Type B pancreatic cell (in vitro differentiated cells): ENCODE data around the gene SCLY. TPM values are rescaled to one million over a fixed set of nuclear protein-coding genes. Genes with fewer than 3 reads are reported as not detected.
A peak's percentile ranks its signal among the peaks of the same experiment; 100 is the strongest.

Experiments
- DNase-seq: peaks from one replicate; pipeline ENCODE4 v3.0.0; 2021; ENCODE audit warnings: mixed read lengths; ENCODE audit not compliant: unreplicated experiment; ENCODE audit errors: extremely low spot score
- H3K27ac Mint-ChIP-seq: 2 replicates; pipeline ENCODE4 v1.8.0; 2021; ENCODE audit warnings: mild to moderate bottlenecking, mixed read lengths
- H3K27me3 Mint-ChIP-seq: 2 replicates; pipeline ENCODE4 v1.8.0; 2021; ENCODE audit warnings: mixed read lengths
- H3K36me3 Mint-ChIP-seq: 2 replicates; pipeline ENCODE4 v1.8.0; 2021; ENCODE audit warnings: mixed read lengths
- H3K4me1 Mint-ChIP-seq: one replicate; pipeline ENCODE4 v1.8.0; 2021; ENCODE audit warnings: mixed read lengths; ENCODE audit not compliant: unreplicated experiment
- H3K4me3 Mint-ChIP-seq: 2 replicates; pipeline ENCODE4 v1.8.0; 2021; ENCODE audit warnings: mild to moderate bottlenecking, mixed read lengths
- H3K9me3 Mint-ChIP-seq: 2 replicates; pipeline ENCODE4 v1.8.0; 2021; ENCODE audit warnings: mixed read lengths
- total RNA-seq: library from RNA; stranded (reverse); gene quantifications from 2 replicates; pipeline ENCODE4 v1.2.1, GENCODE V29; 2021; ENCODE audit warnings: low replicate concordance
- TF ChIP-seq, protein P1 (sequence below): fragments of 200-600 bp; sonication (generic); conservative IDR thresholded peaks from 2 replicates; pipeline ENCODE4 v1.5.0; 2021; ENCODE audit warnings: antibody characterized with exemption, mild to moderate bottlenecking

The SCLY gene
- total RNA-seq, 1 donor from 2014 or later, result 34.5 TPM

DNA sequence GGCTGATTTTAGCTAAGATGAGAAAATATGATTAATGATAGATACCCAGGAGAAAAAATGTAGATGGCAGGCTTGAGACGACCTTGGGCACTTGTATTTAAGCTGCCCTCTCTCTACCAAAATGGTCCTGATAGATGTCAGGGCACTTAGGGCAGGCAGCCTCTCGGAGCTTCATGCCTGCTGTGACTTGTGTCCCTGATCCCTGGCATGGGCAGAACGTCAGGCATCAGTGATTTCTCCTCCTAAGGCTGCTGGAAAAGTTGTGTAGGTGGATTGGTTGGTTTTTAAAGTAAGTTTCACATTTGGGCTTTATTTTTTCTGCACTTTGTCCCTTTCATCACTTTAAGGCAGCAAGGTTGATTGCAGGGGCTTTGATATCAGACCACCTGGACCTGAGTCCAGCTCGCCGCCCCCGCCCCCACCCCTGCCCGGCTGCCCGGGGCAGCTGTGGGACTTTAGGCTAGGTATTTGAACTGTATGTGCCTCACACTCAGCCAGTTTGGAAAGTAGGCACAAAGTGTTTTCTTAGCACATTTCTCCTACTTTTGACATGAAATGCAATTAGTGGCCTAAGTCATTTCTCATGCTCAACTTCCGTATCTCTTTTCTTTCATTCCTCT lies 35.0 kb upstream of the SCLY start:
- Mint-ChIP-seq H3K36me3 (peaks cover 34% of the 10 kb centered on the region), H3K27me3 (no peaks in the 10 kb centered on the region), H3K4me1 (peaks cover 5% of the 10 kb centered on the region), H3K4me3 (no peak overlapping the region), H3K27ac (no peak overlapping the region), H3K9me3 (no peaks in the 10 kb centered on the region)
- DNase-seq, result peak; percentile 29
- TF ChIP-seq, protein P1, sequence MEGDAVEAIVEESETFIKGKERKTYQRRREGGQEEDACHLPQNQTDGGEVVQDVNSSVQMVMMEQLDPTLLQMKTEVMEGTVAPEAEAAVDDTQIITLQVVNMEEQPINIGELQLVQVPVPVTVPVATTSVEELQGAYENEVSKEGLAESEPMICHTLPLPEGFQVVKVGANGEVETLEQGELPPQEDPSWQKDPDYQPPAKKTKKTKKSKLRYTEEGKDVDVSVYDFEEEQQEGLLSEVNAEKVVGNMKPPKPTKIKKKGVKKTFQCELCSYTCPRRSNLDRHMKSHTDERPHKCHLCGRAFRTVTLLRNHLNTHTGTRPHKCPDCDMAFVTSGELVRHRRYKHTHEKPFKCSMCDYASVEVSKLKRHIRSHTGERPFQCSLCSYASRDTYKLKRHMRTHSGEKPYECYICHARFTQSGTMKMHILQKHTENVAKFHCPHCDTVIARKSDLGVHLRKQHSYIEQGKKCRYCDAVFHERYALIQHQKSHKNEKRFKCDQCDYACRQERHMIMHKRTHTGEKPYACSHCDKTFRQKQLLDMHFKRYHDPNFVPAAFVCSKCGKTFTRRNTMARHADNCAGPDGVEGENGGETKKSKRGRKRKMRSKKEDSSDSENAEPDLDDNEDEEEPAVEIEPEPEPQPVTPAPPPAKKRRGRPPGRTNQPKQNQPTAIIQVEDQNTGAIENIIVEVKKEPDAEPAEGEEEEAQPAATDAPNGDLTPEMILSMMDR, result no peak

DNA sequence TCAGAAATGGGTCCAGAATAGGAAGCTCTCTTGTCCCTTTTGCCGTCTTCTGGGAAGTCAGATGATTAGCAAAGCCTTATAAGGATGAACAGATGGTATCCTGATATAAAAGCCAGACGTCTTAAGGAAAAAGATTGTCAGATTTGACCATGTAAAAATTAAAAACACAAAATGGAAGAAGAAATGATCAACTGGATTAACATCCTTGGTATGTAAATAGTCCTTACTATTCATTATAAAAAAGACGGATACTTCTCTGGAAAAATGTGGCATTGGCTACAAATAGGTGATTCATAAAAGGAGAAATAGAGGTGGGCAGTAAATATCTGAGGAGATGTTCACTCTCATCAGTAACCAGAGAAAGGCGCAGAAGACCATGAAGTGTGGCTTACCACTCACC lies 33.7 kb upstream of the SCLY start:
- peaks cover 36% of the 10 kb centered on the region for H3K36me3 Mint-ChIP-seq

DNA sequence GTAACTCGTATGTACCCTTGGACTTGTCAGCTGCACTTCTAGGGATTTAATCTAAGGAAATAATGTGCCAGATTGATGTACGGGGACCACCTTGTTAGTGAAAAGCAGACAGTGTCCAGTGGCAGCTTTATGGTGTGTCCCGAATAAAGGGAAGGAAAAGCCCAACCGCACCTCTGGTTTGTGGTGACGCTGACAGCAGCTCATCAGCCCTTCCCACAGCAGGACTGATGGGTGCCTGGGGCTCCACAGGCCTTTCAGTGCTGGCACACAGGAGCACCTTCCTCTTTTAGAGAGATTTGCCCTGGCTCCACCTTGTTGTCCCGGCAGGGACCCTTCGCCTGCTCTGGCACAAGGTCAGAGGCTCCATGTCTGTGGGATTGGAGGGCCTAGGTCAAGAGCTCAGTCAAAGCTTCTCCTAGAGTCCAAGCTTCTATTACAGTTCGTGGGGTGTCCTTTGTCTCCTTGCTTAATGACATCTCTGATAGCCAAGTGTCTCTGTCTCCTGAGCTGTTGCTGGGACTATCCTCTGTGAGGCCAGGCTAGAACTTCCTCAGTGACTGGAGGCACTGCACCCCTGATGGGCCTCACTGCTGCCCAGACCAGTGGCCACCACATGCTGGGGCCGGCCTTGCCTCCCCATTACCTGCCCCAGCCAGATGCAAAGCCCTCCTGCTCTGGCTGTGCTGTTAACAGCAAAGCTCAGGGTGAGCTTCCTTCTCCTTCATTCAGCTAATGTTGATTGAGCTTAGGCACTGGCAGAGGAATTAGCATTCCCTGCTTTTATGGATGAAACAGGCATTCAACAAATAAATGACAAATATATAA lies 33.0 kb upstream of the SCLY start:
- H3K4me3 Mint-ChIP-seq, result no peak overlapping the region
- peaks cover 31% of the 10 kb centered on the region for H3K36me3 Mint-ChIP-seq
- no peaks in the 10 kb centered on the region for H3K27me3 Mint-ChIP-seq
- TF ChIP-seq, protein P1, result no peak
- H3K27ac Mint-ChIP-seq, result no peak overlapping the region
- H3K9me3 Mint-ChIP-seq, result no peaks in the 10 kb centered on the region
- H3K4me1 Mint-ChIP-seq, result peaks cover 11% of the 10 kb centered on the region
- DNase-seq, result peak; percentile 55

More for the DNA sequence above, 33.7 kb upstream of the SCLY start:
- Mint-ChIP-seq H3K4me1 (peaks cover 11% of the 10 kb centered on the region), H3K27me3 (no peaks in the 10 kb centered on the region), H3K4me3 (no peak overlapping the region), H3K9me3 (no peaks in the 10 kb centered on the region), H3K27ac (no peak overlapping the region)
- DNase-seq, result no peak
- TF ChIP-seq, protein P1, result no peak

DNA sequence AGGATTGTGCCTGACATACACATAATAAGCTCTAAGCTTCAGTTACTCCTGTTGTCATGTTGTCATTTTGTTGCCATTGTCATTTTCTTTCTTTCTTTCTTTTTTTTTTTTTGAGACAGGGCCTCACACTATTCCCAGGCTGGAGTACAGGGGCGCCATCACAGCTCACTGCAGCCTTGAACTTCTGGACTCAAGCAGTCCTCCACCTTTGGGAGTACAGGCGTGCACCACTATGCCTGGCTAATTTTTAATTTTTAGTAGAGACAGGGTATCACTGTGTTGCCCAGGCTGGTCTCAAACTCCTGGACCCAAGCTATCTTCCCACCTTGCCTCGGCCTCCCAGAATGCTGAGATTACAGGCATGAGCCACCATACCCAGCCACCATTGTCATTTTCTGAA lies 30.9 kb upstream of the SCLY start:
- TF ChIP-seq, protein P1, result no peak
- Mint-ChIP-seq H3K4me1 (peaks cover 10% of the 10 kb centered on the region), H3K4me3 (no peak overlapping the region), H3K9me3 (no peaks in the 10 kb centered on the region), H3K27ac (no peak overlapping the region), H3K27me3 (no peaks in the 10 kb centered on the region), H3K36me3 (peaks cover 26% of the 10 kb centered on the region)
- no peak for DNase-seq

DNA sequence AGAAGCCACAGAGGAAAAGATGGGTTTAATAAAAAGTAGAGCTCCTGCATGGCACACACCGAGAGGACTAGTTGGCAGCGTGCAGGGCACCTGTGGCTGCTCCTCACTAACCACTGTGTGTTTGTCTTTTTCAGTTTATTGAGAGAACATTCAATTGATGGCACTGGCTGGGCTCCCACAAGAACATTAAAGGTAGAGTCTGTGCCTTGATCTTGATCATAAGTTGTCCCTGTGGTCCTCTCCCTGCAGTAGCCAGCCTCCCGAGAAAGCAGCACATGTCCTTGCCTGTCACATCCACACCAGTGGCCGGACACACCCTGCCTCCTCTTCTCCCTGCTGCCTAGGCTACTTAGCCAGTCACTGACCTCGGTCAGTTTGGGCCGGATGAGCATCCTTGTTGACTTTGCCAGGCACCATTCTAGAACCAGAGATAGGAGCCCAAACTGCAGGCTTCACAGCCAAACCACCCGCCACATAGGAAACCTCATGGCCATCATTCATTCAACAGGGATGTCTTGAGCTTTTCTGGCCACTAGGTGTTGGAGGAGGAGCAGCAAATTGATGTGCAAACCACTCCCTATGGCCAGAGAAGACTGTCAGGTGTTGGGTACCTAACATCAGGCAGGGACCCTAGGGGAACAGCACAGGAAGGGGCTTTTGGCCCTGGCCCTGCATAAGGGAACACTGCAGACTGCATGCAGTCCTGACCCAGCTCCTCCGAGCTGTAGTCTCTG lies 30.2 kb upstream of the SCLY start:
- TF ChIP-seq, protein P1, result no peak
- peak; percentile 22 for DNase-seq
- Mint-ChIP-seq H3K27ac (no peak overlapping the region), H3K27me3 (no peaks in the 10 kb centered on the region), H3K36me3 (peaks cover 19% of the 10 kb centered on the region), H3K4me1 (peaks cover 6% of the 10 kb centered on the region), H3K9me3 (no peaks in the 10 kb centered on the region), H3K4me3 (no peak overlapping the region)
